Dedifferentiated amniotic fluid mesenchymal stem cell (primary cell): Measurements from ENCODE around the gene SH2B3.

Source experiments
- DNase-seq: peaks from one replicate; pipeline ENCODE4 v3.0.0-alpha.2; 2016; ENCODE audit errors: extremely low spot score

SH2B3 gene

DNA sequence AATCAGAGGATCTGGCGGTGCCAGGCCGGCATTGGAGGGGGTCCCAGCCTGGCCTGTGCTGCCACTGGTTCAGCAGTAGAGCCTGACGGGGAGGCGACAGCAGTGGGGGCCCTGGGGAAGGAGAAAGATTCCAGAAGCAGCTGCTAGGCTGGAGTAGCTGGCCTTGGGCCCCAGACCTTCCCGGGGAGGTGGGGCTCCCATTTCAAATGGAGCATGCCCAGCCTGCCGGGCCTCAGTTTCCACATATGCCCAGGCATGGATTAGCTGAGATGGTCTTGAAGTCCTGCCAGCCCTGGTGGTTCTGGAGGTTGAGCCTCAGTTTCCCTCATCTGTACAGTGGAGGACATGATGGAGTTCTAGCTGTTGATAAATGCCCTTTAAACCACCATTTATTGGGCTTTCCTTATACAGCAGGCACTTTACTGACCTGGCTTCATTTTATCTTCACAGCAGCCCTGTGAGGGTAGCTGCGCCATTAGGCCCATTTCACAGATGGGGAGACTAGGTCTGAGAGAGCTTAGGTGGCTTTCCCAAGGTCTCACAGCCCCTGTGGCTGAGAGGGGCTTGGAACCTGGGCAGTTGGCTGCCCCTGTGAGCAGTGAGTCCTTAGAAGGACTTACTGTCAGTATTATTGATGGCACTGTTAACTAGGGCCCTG, 21.8 kb downstream of the SH2B3 start:
- no peak for DNase-seq

- DNase-seq: no peak
These were observed 22.5 kb downstream of the SH2B3 start for GRCh38 chr12:111428081-111428727.

DNA sequence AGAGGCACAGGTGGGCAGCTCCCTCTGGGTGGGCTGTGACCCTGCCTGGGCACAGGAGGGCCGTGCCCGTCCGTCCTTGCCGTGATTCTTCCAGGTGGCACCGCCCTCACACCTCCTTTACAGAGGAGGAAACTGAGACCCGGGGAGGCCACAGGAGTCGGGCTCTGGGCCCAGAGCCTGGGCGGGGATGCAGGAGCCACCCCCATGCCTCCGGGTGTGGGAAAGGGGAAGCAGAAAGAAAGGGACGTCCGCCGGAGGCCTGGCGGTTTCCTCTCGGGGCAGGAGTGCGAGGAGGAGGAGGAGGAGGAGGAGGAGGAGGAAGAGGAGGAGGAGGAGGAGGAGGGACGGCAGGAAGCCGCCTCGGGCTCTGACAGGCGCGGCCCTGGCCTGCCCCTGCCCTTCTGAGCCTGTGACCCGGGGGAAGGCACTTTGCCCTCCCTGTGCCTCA, 23.0 kb downstream of the SH2B3 start:
- no peak for DNase-seq

DNA sequence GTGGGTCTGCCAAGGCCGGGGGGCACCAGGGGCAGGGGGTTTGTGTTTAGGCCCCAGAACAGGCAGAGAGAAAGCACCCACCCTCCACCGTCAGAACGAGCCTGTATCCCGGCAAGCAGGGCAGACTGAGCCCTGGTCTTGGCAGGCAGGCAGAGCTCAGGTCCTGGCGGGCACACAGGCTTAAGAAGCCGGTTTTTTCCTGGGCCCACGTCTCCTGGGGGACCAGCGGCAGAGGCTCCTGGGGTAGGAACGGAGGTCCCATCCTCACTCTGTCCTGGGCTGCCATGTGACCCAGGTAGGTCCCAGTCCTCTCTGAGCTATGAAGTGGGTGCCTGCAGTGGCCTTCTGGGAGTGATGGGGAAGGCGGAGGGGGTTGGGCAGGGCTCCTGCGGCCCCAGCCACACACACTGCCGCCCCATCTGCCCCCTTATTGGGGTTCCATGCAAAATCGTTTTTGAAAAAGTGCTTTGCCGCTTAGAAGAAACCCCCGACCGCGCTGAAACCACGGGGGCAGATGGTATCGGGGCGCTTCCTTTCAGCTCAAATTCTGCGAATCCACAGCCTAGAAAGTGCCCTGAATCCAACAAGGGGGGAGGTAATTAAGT, 24.2 kb downstream of the SH2B3 start:
- DNase-seq: no peak

DNA sequence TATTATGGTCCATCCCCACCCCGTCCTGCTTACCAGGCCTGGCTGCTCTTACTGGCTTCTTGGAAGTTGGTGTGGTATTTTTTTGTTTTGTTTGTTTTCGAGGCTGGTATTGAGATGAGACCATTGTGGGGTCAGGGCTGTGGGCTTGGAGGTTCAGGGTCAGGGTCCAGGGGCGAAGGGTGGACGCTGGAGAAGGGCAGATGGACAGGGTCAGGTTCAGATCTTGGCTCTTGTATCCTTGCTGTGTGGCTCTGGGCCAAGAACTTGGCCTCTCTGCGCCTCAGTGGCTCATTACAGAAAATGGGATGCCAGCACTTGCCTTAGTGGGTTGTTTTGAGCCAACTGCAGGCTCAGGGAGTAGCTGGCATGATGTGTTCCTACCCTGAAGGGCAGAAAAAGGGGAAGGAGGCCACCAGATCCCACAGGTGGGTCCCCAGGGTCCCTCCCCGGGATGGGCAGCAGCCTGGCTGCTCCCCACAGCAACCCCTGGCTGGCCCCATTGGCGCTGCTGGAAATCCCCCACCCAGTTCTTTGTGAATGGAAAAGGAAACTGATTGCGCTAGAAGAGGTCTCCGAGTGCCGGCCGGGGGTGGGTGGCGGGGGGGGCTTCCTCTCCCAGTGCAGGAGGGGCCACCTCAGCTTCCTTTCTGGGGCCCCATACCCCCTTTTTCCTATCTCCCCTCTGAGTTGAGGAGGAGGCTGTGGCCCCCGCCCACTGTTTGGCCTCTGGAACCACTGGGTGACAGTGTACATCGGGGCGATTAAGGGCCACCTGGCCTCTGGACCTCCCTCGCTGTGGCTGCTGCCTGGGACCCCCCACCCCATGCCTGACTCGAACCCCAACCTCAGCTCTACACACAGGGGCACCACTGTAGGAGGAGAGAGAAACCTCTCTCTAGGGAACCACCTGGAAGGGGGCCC, 25.0 kb downstream of the SH2B3 start:
- no peak for DNase-seq

- no peak for DNase-seq
These were observed 26.0 kb downstream of the SH2B3 start for GRCh38 chr12:111431772-111432171.

GRCh38 chr12:111434049-111434448, 28.3 kb downstream of the SH2B3 start:
- no peak for DNase-seq

DNA sequence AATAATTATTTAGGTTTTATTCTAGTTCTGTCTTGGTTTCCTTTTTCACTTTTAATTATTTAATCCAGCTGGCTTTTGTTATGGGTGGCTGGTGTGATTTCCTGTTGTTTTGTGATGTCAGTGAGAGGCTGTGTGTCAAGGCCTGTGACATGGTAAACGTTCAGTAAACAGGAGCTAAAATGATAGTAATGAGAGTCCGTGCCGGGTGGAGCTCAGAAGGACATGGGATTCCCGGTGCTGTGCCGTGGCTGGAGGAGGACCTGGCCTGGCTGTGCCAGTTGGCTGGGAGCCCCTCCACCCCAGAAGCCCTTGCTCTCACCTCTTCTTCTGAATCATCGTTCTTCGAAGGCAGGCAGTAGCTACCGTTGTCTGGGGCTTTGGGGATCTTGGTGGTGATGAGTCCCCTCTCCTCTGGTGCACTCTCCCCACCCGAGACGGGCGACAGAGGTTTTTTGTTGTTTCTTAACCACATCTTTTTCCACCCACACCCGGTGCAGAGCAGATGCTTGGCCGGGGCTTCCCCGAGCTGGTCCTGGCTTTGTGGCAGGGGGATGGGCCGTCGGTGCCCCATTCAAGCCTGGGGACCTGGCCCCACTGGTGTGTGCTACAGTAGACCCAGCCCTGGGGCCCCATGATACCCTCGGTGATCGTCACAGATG, 29.1 kb downstream of the SH2B3 start:
- DNase-seq: no peak

- no peak for DNase-seq
These were observed 30.0 kb downstream of the SH2B3 start for GRCh38 chr12:111435661-111436201.

- no peak for DNase-seq
These were observed 30.5 kb downstream of the SH2B3 start for GRCh38 chr12:111436266-111436665.

DNA sequence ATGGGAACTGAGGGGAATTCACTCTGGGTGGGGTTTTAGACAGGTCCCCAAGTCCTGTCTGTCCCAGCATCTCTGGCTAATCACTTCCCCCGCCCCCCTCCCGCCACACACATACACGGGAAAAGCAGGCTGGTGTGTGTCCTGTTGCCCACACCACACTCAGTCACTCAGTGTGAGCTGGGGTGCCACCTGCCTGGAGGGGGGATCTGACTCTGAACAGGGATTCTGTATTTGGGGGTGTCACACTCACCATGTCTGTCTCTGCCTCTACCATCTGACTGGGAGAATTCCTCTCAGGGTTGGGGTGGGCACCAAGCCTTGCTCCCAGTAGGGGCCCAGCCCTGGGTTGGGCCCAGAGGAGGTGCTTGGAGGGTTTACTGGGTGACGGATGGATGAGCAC, 31.1 kb downstream of the SH2B3 start:
- DNase-seq: no peak

DNA sequence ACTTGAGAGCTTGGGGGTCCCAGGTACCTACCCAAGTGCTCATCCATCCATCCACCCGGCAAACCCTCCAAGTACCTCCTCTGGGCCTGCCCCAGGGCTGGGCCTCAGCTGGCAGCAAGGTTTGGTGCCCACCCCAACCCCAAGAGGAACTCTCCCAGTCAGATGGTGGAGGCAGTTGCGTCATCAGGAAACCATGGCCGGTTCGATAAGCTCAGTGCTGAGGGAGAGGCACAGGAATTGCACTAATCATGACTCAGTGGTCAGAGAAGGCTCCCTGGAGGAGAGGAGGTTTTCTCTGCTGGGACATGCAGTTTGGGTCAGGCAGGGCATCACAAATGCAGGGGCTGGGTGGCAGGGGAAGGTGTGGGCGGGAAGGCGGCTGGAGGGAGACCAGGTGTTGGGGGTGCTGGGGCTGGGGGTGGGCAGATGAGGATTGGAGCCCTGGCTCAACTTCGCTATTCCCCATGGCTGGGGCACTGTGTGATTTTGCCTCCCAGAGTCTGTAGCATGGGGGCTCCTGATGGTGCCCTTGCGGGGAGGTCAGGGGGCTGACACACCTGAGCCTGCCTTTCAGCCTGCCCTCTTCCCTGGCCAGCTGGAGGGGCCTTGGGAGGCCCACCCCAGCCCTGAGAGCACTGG, 32.2 kb downstream of the SH2B3 start:
- DNase-seq: peak; percentile 55

DNA sequence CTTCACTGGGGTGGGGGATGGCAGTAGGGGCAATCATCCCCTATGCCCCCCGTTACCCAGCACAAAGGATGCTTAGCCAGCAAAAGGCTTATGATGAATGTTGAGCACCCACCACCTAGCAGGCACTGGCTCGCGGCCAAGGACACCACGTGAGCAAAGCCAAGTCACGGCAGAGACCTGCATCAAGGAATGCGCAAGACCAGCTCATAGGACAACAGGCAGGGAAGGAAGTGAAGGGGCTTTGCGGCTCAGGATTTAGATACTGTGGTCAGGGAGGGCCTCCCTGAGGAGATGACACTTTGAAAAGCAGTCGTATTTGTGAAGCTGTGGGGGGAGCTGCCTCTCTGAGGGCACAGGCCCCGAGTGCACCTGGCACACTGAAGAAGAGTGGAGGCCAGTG, 32.8 kb downstream of the SH2B3 start:
- no peak for DNase-seq

DNA sequence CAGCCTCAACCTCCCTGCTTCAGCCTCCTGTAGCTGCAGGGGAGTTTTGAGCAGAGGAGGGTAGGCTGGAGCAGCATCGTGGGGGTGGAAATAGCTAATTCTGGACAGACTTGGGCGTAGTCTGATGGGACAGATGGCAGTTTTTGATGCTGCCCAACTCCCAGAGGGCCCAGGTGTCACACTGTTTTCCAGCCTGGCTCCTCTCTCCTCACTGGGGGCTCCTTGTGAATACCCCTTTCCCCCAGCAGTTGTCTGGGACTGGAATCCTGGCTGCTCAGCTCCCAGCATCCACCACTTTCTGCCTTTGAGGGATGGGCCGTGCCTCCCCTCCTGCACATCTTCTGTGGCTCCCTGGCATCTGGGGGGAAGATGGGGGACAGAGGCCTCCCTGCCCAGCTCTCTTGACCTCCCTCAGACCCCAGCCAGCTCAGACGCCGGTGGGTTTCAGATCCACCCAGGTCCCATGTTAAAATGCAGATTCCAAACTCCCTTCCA, 34.0 kb downstream of the SH2B3 start:
- DNase-seq: no peak

GRCh38 chr12:111440152-111440551, 34.4 kb downstream of the SH2B3 start:
- no peak for DNase-seq

GRCh38 chr12:111440631-111441030, 34.9 kb downstream of the SH2B3 start:
- no peak for DNase-seq

DNA sequence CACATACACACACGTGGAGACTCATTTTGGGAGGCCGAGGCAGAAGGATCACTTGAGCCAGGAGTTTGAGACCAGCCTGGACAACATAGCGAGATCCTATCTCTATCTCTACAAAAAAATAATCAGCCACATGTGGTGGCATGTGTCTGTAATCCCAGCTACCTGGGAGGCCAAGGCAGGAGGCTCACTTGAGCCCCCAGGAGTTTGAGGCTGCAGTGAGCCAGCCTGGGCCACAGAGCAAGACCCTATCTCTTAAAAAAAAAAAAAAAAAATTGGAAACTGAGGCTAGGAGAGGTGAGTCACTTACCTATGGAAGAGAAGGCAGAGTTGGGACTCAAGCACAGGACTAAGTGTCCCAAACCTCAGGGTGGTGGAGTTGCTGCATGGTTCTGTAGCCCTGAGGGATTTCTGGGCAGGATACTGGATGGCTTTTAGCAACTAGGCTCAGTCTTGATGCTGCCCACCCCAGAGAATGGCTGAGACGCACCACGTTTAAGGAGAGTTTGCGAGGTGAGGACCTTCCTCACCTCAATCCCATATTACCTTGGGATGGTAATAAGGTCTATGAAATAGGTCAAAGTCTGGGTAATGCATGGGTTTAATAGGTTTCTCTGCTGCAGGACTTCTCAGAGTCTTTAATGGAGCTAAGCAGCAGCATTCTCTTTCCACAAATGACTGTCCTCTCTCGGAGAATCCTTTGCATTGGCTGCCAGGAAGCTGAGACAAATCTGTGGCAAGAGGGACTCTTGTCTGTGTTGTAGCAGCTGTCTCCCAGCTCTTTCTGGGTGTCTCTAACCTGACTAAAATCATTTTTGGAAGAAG, 35.6 kb downstream of the SH2B3 start:
- no peak for DNase-seq

GRCh38 chr12:111442301-111443045, 36.8 kb downstream of the SH2B3 start:
- DNase-seq: no peak

GRCh38 chr12:111443086-111443485, 37.4 kb downstream of the SH2B3 start:
- DNase-seq: no peak
